Bone marrow (tissue), 2 donors: ENCODE results near the gene RGS16.
A peak's percentile ranks its signal among the peaks of the same experiment; 100 is the strongest.
"Not testable (repeated sequence)": the region's sequence is repeated elsewhere in the genome, so short reads cannot be mapped to it uniquely, and the experiment has no call there.

Source experiments
- DNase-seq, 2 donors: peaks; one replicate each; lab custom pipeline; 2025; lab: John Stamatoyannopoulos, UW

The RGS16 gene, protein sequence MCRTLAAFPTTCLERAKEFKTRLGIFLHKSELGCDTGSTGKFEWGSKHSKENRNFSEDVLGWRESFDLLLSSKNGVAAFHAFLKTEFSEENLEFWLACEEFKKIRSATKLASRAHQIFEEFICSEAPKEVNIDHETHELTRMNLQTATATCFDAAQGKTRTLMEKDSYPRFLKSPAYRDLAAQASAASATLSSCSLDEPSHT

DNA sequence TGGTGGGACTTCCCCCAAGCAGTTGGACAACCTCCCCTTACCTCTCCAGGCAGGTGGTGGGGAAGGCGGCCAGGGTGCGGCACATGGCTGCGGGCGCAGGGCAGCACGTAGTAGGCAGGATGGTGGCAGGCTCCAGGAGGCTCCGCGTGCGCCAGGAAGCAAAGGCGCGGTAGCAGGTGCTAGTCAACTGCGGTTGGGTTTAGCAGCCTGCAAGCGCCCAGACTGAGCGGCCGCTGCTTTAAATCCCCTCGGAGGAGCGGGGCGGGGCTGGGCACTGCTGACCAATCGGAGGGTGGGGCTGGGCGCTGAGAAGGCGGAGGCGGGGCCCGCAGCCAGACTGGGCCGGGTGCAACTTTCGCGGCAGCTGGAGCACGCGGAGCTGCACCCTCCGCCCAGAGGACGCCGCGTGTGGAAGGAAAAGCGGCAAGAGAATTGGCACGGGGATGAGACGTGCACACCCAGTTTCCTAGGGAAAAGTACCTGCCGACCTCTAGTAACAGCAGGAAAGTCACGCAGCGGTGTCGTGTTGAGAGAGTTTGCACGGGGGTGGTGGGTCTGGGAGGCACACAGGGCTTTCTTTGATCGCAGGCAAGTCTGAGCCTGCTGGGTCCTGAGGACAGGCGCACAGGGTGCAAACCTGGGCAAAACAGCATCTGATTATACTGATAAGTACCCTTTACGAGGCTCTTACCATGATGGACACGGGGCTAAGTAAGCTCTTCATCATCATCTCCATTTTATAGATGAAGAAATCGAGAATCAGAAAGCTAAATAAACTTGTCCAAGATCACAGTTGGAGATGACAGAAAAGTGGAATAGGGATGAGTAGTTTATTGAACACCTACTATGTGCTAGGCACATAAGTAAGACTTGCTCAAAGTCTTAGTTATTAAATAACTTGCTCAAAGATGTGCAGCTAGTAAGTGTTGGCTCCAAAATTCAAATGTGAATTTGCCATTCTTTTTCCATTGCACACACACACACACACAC is at the start of gene RGS16:
TSS of gene RGS16 (minus strand) at position 215 of the 990 bp plus-strand sequence. CDS start at position 85, 130 bp downstream.
- DNase-seq, result peak; percentile 39 to 61

DNA sequence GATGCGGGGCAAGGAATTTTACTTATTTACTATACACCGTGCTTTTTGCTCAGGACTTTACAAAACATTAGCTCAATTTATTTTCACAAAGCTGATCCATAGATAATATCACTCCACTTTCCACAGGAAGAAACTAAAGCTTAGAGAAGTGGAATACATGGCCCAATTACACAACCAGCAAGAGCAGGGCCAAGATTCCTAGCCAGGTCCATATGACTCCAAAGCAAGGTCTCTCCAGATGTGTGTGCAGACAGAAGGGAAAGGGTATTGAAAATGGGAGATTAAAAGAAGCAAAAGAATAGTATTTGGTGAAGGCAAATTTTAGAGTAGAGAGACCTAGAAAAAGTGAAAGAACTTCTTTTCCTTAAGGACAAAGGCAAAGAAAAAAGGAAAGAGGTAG is 49.8 kb upstream of the RGS16 start:
- no peak for DNase-seq

DNA sequence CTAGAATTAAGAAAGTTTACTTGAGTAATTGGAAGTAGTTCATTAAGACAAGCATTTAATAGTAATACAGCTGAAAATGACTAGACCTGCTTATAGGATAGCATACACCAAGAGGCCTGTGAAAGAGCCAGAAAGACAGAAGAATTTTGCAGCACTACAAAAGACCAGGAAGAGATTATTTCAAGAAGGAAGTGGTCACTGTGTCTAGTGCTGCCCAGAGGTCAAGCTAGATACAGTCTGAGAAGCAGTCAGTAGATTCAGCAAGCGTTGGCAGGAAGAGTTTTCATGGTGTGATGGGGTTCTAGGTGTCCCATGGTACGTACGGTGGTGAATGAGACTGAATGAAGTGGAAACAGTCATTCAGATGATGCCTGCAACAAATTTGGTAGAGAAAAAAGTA is 48.7 kb upstream of the RGS16 start:
- no peak for DNase-seq

DNA sequence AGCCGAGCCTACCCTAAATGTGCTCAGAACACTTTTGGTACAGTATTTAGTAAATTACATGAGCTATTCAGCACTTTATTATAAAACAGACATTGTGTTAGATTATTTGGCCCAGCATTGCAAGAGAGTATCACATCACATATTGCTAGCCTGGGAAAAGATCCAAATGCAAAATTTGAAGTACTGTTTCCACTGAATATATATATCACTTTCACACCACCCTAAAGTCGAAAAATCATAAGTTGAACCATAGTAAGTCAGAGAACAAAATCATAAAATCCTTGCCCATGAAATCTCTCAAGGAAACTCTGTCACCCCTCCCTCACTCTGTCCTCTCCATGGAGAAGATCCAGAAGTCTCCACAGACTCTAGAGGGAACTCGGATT is 47.1 kb upstream of the RGS16 start:
- DNase-seq, result no peak

DNA sequence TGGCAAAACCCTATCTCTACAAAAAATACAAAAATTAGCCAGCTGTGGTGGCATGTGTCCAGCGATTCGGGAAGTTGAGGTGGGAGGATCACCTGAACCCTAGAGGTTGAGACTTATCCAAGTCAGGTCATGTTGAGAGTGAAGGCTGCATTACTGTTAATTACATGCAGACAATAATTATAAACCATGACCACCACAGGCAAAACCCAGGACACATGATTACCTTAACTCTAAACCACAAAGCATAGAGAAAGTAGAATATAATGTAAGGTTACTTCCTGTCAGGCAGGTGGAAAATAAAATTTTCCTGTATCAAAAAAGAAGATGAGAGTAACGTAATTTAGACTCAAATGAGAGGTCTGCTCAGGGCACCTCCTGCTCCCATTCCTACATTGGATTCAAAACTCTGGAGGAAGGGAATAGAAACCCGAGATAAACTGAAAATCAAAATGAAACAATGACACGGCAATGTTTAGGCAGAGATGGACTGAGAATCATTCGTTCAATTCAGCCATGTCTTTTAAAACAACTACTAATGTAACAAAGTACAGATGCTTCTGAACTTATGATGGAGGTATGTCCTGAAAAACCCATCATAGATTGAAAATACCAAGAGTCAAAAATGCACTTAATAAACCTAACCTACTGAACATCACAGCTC is 46.6 kb upstream of the RGS16 start:
- no peak for DNase-seq

DNA sequence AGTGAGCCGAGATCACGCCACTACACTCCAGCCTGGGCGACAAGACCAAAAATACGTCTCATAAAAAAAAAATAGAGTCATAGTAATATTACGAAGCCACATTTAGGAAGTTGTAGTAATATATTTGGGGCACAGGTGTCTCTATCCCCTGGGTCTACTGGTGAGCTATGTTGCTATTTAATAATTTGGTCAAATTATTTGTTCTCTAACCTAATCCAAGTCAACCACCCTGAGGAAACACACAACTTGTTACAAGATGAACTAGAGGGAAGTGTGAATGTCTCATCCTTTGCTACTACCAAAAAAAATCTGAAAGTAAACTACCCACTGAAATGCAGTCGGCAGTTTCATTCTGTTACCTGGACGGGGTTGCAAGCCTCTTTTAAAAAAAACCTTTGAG is 44.9 kb upstream of the RGS16 start:
- no peak for DNase-seq

DNA sequence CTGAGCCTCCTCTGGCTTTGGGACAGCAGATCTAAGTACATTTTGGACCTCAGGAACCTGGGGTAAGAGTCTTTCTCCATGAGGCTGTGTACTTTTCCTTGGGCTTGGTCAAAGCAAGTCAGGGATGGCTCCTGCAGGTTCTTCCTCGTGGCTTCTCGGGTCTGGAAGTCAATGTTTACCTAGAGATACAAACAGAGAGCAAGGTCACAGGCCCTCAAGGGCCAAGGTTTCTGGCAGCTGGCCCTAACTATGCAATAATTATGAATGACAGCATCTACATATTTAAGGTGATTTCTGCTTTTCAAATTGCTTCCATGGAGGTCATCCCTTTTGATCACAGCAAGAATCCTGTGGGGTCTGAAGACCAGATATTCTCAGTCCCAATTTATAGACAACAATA is 42.5 kb upstream of the RGS16 start:
- no peak for DNase-seq

DNA sequence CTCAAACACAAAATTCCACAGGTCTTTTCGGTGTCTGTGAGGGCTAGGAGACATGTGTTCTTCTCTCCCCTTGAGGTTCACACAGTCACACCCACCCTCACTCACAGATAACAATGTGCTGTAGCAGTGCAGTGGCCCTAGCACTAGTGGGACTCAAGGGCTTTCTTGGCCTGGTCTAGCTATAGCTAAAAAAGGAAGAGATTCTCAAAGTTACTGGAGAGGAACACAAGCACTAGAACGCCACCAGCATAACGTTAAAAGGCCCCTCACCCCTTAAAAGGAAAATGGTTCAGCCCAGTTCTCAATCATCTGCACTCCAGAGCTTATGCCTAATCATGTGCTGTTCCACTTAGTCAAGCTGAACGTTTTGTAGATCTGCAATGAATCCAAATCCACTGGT is 40.7 kb upstream of the RGS16 start:
- DNase-seq, result no peak

DNA sequence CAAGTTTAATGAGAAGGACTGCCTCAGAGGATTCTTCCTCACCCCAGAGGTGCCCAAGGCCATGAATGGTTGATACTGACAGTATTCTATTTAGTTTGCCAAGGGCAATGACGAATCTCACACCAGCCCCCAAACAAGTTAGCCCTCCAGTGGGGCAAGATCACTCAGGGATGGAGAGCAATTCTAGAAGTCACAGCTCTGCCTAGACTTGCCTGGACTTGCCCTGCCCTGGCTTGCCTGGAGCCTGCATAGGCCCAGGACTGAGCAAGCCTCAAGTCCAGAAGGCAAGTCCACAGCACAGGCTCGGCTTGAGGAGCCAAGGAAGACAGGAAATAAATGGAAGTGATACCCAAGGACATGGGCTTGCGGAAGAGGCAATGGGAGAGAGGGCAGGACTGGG is 39.5 kb upstream of the RGS16 start:
- DNase-seq, result no peak

DNA sequence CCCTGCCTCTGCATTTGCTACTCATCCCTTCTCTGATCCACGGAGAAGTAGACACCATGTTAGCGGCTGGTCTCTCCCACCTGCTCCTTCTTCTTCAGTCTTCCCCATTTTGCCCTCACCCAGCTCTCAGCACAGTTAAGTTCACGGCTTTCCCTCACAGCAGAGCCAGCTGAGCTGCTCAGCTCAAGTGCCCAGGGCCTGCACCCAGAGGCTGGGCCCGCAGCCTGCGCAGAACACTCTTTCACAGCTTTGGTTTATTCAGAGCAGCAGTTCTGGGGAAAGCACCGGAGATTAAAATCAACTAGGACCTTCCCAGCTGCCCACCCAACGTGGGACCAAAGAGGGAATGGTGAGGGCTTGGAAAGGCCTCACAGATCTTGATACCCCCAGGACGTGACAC is 38.3 kb upstream of the RGS16 start:
- no peak for DNase-seq

DNA sequence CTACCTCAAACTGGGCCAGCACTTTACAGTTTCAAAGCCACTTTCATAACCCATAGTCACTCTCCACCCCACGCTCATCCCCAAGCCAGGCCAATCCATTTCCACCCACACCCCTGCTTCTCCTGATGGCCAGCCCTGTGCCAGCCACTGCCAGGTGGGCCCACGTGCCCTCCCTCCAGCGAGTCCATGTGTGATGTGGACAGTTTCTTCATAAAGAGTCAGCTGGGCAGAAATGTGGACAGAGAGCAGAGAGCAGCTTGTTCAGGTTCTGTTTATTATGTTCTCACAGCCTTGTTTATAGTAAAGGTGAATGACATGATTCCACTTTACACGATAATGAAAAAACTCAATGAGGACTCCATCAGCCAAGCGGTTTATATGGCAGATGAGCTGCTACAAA is 37.4 kb upstream of the RGS16 start:
- DNase-seq, result no peak

DNA sequence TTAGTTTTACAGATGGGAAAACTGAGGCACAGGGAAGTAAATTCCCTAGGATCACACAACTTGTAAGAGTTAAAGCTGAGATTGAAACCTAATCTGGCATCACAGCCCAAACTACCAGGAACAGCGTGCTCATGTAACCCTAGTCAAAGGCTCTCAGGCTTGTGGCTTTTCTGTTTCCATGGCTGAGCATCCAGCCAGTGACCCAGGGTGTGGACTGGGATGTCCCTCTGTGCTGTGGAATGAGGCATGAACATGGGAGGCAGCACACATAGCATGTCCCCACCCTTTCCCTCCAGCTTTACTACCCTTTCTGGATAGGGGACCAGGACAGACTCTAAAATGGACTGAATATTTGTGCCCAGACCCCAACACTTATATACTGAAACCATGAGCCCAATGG is 35.1 kb upstream of the RGS16 start:
- DNase-seq, result no peak

DNA sequence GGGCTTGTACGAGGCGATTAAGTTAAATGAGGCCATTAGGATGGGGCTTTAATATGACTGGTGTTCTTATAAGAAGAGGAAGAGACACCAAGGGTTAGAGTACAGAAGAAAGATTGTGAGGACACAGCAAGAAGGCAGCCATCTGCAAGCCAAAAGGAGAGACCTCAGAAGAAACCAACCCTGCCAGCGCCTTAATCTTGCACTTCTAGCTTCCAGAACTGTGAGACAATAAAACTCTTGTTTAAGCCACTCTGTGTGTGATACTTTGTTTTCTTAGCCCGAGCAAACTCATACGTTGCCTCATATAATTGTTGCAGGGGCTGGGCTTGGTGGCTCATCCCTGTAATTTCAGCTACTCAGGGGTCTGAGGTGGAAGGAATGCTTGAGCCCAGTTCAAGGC is 33.6 kb upstream of the RGS16 start:
- no peak for DNase-seq

DNA sequence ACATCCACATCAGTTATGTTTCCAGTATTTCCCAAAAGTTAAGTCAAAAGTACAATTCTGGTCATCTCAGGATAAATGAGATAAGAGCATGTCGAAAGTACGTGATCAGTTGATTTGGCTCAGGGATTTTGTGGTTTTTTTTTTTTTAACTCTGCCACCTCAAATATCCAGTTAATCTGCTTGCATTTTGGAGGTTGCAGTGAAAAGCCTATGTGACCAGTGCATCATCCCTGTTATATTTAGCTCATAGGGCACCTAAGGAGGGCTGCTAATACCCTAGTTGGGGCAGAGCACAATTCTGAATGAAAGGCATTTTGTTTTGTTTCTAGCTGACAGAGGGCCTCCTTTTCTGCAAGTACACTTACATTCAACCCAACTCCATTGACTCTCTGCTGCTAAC is 31.7 kb upstream of the RGS16 start:
- DNase-seq, result no peak

DNA sequence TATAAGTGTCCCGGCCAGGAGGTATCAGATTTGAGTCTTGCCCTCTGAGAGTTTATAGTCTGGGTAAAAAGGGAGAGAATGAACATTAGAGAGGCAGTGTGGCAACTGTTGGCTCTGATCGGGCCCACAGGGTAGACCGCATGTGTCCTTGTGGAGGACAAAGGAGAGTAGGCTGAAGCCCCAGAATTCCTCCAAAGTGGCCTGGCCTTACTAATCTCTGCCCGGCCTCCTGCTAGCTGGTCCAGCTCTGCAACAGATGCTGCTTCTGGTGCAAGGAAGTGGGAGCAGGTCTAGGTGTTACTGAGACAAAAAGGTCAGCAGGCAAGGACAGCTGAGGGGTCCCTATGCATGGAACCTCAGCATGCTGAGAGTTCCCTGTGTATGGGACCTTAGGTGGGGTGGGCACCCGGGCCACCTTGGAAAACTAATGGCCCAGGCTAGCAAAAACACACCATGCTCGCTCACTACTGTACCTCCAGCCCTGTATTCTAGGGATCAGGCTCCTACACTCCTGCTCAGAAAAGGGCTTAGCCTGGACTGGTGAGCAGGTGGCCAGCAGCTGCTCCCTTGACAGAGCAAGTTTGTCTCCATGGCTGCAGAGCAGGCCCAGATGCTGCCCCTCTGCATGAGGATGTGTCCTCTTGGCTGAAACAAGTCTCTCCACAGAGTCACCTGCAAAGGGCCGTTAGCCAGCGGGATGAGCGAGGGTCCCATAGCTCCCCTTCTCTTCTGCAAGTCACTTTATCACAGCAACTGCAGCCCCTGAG is 30.3 kb upstream of the RGS16 start:
- no peak for DNase-seq

DNA sequence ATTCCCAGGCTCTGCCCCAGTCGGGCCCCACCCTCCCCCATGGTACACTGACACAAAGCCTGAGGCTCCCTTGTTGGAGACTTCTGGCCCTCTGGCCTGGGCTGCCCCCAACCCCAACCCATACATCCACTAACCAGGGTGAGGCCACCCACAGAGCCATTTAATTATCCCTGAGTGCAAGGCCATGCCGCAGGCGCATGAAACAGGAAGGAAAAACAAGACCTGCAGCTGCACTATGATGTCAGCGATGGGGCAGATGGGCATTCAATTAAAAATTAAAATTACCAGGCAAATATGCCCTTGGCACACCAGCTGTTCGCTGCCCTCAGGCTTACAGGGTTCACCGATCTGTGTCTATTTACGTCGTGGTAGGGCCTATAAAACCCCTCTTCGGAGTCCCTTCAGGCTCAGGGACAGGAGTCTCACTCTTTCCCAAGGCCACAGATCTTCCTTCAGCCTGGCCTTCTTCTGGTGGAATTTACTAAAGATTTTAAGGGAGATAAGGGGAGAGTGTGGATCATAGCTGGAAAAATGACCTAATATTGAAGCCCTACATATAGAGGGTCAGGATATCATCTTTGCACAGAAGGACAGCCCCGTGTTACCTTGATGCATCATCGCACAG is 29.6 kb upstream of the RGS16 start:
- no peak for DNase-seq

DNA sequence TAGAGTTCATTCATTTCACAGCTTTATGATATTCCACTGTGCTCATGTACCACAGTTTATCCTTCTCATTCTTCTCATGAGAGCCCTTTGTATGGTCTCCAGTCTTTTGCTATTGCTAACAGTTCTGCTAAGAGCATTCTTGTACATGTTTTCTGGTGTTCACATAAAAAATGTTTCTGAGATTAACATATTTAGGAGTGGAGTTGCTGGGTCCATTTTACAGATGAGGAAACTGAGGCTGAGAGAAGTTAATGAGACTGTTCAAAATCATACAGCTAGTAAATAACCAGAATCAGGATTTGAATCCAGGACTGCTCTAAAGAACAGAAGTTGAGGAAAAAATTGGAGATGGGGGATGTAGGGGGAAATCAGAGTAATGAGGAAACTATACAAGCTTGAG is 28.8 kb upstream of the RGS16 start:
- DNase-seq, result no peak

DNA sequence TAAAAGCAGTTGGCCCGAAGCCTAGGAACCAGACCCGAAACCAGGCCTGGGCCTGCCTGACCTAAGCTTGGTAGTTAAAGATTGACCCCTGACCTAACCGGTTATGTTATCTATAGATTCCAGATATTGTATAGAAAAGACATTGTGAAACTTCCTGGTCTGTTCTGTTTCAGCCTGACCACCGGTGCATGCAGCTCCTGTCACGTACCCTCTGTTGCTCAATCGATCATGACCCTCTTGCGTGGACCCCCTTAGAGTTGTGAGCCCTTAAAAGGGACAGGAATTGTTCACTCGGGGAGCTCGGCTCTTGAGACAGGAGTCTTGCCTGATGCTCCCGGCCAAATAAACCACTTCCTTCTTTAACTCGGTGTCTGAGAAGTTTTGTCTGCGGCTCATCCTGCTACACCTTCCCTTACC is 28.3 kb upstream of the RGS16 start:
- DNase-seq, result not testable (repeated sequence)

DNA sequence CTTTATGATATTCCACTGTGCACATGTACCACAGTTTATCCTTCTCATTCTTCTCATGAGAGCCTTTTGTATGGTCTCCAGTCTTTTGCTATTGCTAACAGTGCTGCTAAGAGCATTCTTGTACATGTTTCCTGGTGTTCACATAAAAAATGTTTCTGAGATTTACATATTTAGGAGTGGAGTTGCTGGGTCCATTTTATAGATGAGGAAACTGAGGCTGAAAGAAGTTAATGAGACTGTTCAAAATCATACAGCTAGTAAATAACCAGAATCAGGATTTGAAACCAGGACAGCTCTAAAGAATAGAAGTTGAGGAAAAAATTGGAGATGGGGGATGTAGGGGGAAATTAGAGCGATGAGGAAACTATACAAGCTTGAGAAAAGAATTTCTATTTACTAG is 27.8 kb upstream of the RGS16 start:
- no peak for DNase-seq

DNA sequence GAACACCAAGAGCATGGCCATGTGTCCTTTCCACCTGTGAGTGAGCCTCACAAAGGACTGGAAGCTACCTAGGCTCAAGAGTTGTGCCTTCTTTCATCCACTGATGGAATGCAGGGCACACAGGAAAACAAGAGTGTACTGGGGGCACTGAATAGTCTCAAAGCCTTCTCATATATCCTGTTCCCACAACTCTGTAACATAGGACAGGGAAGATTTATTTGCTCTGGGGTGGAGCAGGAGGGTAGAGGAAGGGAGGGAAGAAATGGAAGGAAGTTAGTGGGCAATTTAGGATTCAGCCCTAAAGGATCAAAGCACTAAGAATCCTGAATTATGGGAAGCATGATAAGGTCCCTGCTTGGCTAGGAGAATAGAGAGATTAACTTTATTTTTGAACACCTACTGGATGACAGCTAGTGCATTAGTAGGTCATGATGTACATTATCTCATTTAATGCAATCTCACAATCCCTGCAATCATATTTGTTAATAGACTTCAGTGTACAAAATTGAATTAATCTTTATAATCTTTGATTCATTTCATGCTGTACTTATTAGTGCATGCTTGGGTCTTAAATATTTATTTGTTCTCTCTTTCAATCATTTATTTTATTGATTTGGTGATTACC is 27.0 kb upstream of the RGS16 start:
- no peak for DNase-seq

DNA sequence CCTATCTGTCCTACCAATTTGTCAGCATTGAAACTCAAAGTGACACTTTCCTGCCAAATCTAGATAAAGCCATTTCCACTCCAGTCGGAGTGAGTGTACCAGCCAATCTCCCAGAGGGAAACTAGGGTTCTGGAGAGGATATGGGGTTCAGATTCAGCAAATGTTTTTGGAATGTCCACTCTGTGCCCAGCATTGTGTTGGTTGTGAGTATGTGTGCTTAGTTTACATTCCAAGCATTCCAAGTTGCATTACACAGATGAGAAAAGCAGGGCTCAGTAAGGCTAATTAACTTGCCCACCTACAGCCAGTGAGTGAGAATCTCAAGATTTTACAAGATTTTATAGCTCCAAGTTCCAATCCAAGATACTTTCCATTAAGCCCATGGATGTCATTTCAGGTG is 26.4 kb upstream of the RGS16 start:
- DNase-seq, result no peak
